IPS-NIHi7 (cell line): ENCODE measurements around the gene TRMT1L.

Source experiments
- DNase-seq: peaks from one replicate; pipeline ENCODE4 v3.0.0; 2012; ENCODE audit warnings: mixed read lengths; ENCODE audit errors: extremely low spot score

TRMT1L gene

DNA sequence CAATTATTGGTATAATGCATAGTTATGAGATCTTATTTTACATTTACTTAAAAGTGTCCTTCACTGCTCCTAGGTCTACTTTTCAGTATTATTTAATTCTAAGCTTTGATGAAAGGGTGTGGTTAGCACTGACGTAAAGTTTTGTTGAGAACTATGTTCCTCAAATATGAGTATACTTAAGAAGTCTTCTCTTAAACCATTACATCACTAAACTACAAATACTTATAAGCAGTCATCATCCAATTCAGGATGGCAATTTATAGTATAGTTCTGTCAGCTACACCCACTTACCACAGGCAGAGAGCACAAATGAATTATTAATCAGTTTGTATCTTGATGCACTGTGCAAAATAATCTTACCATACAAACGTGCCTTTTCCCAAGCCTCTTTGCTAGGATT lies 27.0 kb downstream of the TRMT1L start:
- DNase-seq, result no peak

DNA sequence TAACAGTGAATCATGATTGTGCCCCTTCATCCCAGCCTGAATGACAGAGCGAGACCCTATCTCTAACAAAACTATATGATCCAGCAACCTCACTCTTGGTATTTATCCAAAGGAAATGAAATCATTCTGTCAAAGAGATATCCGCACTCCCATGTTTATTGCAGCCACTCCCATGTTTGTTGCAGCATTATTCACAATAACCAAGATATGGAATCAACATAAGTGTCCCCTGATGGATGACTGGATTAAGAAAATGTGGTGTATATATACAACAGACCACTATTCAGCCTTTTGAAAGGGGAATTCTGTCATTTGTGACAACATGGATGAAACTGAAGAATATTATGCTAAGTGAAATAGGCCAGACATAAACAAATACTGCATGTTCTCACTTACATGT lies 44.4 kb downstream of the TRMT1L start:
- no peak for DNase-seq

DNA sequence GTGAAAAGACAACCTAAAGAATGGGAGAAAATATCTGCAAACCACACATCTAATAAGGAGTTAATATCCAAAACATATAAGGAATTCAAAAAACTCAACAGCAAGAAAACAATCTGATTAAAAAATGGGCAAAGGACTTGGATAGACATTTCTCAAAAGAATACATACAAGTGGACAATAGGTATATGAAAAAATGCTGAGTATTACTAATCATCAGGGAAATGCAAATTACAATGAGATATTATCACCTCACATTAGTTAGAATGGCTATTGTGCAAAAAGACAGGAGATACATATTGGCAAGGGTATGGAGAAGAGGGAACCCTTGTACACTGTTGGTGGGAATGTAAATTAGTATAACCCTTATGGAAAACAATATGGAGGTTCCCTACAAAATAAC lies 44.9 kb downstream of the TRMT1L start:
- no peak for DNase-seq

DNA sequence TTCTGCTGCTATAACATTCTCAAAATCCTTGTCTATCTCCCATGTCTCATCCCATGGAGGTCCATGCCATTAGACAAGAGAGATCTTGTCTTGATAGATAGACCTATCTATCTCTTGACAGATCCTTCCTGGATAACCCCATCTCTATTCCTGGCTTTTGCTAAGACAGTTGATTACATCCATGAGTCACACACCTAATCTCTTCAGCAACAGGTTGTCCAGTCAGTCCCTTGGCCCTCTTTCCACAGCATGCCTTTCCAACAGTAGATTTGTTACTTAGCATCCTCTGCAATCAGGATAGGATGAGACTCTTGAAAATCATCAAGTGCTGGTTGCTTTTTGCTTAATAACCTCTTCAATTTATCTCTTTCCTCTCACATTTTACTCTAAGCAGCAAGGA lies 46.6 kb downstream of the TRMT1L start:
- no peak for DNase-seq

DNA sequence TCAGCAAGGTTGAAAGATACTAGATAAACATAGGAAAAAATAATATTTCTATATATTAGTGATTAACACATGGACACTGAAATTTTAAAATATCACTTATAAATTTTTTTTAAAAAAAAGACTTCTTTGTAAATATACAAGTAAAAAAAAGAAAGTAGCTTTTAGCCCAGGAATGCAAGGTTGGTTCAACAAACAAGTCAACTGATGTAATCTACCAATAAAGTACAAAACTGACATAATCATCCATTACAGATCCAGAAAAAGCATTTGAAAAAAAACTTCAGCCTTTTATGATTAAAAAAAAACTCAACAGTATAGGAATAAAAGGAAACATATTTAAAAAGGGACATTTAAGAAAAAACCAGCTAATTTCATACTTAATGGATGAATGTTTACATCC lies 48.4 kb downstream of the TRMT1L start:
- no peak for DNase-seq

DNA sequence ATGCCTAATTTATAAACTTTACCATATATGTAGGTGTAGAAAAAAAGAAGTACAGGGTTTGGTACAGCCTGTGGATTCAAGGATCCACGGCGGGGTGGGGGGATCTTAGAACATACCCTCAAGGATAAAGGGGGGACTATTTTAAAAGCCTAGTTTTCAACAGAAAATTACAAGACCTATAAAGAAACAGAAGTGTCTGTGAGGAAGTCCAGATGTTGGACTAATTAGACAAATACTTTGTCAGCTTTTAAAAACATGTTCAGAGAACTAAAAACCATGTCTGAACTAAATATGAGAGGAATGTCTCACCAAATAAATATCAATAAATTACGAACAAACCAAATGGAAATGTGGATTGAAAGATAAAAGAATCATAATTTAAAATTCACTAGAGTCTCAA lies 51.6 kb downstream of the TRMT1L start:
- no peak for DNase-seq

DNA sequence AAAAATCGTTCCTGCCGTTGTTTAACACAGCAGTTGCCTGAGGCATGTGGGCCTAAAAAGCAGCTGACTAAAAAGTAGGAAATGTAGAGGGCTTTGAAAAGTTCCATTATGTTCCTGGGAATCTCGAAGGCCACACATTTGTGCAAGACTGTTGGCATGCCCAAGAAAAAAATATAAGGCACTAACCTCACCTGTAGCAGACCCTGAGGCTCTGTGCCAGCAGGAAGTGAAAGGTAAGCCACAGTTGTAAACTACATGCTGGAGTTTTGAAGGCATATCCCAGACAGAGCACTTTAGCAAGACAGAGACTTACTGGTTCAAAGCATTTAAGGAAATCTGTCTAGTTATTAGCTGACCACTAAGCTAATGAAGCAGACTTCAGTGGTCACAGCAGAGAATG lies 52.7 kb downstream of the TRMT1L start:
- DNase-seq, result no peak

DNA sequence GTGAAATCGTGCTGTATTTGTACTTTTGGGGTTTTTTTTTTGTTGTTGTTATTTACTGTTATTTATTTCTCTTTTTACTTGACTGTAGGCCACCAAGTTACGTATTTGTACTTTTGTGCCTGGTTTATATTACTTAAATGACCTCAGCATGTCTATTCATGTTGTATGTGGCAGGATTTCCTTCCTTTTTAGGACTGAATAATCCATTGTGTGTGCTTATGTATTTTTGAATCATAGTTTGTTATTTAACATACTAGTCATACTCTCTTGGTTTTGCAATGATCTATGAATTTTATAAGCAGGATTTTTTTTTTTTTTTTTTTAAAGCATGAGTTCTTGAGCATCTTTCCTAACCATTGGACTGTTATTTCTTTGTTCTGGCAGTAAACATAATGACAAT lies 60.2 kb downstream of the TRMT1L start:
- DNase-seq, result no peak

DNA sequence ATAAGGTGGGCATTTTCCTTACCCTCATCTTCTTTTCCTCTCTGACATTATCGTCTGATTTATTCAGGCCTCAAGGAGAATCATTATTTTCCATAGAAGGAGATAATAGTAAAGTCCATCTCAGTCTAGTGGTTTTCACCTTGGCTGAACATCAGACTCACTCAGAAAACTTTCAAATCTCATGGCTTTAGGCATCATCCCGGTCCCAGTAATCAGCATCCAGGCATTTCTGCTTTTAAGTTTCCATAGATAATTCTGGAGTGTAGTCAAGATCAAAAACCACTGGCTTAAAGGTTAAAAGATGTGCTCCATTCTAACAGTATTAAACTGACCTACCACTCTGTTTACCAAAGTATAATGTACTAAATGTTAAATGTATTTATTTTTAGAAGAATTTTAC lies 62.0 kb downstream of the TRMT1L start:
- DNase-seq, result no peak

DNA sequence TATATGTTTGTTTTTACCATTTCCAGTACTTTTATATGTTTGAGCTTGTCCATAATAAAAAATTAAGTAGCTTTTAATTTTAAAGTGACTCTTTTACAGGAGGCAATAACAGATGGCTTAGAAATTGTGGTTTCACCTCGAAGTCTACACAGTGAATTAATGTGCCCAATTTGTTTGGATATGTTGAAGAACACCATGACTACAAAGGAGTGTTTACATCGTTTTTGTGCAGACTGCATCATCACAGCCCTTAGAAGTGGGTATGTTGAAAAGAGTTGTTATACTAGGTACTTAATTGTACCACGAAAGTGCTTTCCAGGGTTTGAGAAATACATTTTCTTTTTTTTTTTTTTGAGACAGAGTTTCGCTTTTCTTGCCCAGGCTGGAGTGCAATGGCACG lies 65.3 kb downstream of the TRMT1L start:
- DNase-seq, result no peak

DNA sequence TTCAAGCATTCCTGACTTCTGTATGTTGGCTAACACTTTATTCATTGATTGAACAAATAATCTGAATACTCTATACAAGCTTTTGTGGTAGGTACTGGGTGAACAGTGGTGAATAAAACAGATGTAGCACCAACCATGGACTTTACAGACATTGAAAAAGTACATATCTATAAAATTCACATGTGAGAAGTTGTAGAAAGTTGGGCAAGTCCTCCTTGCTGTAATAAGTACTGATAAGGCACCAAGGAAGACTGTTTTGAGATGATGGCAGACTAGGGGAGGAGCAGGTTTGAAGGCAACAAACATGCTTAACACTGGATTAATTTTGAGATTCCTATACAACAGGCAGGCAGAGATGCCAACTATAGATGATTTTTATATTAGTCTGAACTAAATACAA lies 69.0 kb downstream of the TRMT1L start:
- DNase-seq, result no peak

DNA sequence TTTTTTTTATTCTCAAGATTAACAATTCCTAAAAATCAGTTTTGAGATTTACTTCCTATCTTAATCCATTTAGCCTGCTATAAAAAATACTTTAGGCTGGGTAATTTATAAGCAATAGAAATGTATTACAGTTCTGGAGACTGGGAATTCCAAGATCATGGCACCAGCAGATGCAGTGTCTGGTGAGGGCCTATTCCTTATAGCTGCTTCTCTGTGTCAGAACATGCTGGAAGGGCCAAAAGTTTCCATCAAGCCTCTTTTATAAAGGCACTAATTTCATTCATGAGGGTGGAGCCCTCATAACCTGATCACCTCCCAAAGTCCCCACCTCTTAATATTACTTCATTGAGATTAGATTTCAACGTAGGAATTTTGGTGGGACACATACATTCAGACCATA lies 69.7 kb downstream of the TRMT1L start:
- no peak for DNase-seq

DNA sequence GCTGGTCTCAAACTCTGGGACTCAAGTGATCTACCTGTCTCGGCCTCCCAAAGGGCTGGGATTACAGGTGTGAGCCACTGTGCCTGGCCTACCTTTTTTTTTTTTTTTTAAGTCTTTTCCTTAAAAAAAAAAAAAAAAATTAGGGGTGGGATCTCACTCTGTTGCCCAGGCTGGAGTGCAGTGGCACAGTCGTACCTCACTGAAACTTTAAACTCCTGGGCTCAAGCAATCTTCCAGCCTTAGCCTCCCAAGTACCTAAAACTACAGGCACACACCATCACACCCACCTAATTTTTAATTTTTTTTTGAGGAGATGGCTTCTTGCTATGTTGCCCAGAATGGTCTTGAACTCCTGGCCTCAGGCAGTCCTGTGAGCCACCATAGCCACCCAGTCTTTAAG lies 72.9 kb downstream of the TRMT1L start:
- no peak for DNase-seq

DNA sequence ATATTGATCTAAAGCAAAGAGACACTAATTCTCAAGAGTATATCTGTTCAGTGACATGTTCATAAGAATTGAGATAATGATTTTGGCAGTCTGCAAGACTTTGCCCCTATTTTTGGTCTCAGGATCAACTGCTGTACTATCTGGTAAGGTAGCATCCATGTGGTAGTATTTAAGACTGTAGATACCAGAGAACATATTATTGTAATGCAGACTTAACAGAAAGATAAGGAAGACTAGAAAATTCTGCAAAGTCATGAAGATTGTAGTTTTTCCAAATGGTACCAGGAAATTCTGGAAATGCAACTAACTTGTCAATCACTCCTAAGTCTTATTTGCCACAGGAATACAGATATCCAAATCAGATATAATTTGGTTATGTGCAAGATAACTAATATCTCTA lies 76.3 kb downstream of the TRMT1L start:
- no peak for DNase-seq

DNA sequence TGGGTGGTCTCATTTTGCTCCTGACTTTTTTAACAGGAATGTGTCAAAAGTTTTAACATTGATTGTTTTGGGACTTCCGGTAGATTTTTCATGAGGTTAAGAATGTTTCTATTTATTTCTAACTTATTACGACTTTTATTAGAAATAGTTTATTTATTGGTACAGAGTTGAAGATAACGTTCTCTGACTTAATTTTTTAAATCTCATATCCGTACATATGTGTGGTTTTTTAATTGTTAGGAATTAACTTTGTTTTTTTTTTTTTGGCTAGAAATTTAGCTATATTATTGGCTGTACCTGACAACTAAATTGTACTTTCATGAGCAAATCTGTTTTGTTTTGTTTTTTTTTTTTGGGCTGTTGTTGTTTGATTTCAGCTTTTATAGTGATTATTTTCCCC lies 79.4 kb downstream of the TRMT1L start:
- no peak for DNase-seq

DNA sequence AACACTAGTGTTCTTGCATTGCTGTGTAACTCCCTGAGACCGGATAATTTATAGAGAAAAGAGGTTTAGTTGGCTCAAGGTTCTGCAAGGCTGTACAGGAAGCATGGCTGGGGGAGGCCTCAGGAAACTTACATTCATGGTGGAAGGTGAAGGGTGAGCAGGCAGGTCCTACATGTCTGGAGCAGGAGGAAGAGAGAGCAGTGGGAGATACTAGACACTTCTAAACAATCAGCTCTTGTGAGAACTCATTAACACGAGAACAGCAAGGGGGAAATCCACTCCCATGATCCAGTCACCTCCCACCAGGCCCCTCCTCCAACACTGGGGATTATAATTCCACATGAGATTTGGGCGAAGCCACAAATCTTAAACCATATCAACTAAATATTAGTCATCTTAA lies 81.3 kb downstream of the TRMT1L start:
- no peak for DNase-seq

DNA sequence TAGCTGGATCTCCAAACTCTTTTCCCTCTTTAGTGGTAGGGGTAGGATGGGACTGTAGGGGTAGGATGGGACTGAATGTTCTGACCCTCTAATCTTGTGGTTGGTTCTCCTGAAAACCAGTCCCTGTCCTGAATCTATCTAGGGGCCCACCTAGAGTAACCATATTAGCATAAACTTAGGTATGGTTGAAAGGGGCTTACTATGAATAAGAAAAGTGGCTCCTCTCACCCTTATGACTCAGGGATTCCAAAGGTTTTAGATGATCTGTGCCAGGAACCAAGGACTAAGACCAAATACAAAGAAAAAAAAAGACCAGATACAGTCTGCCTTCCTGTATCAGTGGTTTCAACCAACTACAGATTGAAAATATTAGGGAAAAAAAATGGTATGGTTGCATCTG lies 82.4 kb downstream of the TRMT1L start:
- DNase-seq, result peak; percentile 35

DNA sequence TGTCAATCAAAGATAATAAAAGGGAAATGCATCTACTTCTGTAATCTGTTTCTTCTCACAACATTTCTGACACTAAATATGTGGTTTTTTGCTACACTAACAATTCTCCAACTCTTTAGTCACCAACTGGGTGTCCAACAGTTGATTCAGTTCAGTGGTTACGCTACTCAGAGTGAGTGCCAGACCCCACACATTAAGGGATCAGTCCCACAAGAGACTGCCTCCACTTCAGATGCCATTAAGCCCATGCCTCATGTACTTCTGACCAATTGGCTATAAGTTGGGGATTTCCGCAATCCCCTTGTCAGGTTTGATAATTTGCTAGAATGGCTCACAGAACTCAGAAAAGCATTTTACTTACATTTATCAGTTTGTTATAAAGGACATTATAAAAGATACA lies 83.0 kb downstream of the TRMT1L start:
- no peak for DNase-seq

DNA sequence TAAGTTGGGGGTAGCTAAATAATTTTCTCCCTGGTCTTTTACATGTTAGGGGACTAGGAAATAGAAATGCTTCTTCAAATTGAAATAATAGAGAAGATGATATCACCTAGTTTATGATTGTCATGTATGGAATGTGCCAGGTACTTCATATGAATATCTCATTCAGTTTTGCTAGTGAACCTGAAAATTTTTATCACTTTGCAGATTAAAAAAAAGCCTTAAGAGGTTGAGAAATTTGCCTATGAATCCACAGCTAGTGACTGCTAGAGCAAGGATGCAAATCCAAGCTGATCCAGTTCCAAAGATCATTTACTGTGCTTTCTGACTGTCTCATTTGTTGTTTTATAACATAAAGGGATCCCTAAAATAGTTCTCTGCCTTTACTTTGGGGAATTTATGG lies 86.7 kb downstream of the TRMT1L start:
- no peak for DNase-seq

DNA sequence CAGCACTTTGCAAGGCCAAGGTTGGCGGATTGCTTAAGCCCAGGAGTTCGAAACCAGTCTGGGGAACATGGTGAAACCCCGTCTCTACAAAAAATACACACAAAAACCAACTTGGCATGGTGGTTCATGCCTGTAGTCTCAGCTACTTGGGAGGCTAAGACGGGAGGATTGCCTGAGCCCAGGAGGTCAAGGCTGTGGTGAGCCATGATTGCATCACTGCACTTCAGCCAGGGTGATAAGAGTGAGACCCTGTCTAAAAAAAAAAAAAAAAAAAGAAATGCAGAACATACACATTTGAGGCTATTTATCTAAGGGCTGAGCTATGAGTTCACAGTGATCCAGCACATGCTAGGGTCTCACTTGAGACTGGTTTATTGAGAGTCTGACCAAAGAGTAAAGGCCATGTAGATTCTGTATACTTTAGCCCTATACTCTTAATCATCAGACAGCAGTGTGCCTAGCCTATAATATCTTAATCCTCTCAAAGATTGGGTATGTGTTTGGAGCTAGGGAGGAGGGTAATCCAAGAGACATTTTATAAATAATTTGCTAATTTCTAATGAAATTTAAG lies 87.5 kb downstream of the TRMT1L start:
- DNase-seq, result no peak

DNA sequence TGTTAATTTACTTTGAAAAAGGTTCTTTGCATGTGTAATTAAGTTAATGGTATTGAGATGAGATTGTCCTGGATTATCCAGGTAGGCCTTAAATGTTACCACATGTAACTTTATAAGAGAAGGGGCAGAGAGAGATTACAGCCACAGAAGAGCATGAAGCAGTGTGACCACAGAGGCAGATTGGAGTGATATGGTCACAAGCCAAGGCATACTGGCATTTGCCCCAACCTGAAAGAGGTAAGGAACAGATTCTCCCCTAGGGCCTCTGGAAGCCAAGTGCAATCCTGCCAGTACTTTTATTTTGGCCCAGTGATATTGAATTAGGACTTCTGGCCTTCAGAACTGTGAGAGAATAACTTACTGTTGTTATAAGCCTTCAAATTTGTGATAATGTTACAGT lies 88.4 kb downstream of the TRMT1L start:
- no peak for DNase-seq
